H9 (cell line): ENCODE results near the gene MINDY4. TPM values are rescaled to one million over a fixed set of nuclear protein-coding genes. Genes with fewer than 3 reads are reported as not detected.

Experiments
- DNase-seq: peaks from one replicate; pipeline ENCODE4 v3.0.0-alpha.2; 2017
- H2AFZ ChIP-seq: one replicate; pipeline ENCODE4 v1.6.1; 2013; ENCODE audit warnings: mild to moderate bottlenecking, low read length, control low read depth, moderate library complexity
- H2AK5ac ChIP-seq: 2 replicates; pipeline ENCODE4 v1.6.1; 2013; ENCODE audit warnings: low read length, control low read depth, mixed read lengths; ENCODE audit not compliant: insufficient read length
- H2BK120ac ChIP-seq: one replicate; pipeline ENCODE4 v1.6.1; 2013; ENCODE audit warnings: low read depth, mild to moderate bottlenecking, low read length, control low read depth, inconsistent platforms; ENCODE audit not compliant: poor library complexity, severe bottlenecking
- H2BK12ac ChIP-seq: 2 replicates; pipeline ENCODE4 v1.6.1; 2013; ENCODE audit warnings: low read length, control low read depth, mixed read lengths, low read depth; ENCODE audit not compliant: insufficient read length
- H2BK15ac ChIP-seq: 2 replicates; pipeline ENCODE4 v1.6.1; 2013; ENCODE audit warnings: low read depth, low read length, control low read depth
- H2BK20ac ChIP-seq: one replicate; pipeline ENCODE4 v1.6.1; 2013; ENCODE audit warnings: low read depth, mild to moderate bottlenecking, low read length, control low read depth, inconsistent platforms; ENCODE audit not compliant: poor library complexity, severe bottlenecking
- H2BK5ac ChIP-seq: 2 replicates; pipeline ENCODE4 v1.6.1; 2013; ENCODE audit warnings: low read length, control low read depth, mixed read lengths; ENCODE audit not compliant: insufficient read length
- H3K14ac ChIP-seq: 2 replicates; pipeline ENCODE4 v1.6.1; 2013; ENCODE audit warnings: low read length, control low read depth; ENCODE audit not compliant: insufficient read depth
- H3K18ac ChIP-seq: 2 replicates; pipeline ENCODE4 v1.6.1; 2013; ENCODE audit warnings: low read depth, mild to moderate bottlenecking, mixed read lengths, low read length, control low read depth; ENCODE audit not compliant: insufficient read length
- H3K23ac ChIP-seq: 2 replicates; pipeline ENCODE4 v1.6.1; 2013; ENCODE audit warnings: low read length, control low read depth, mixed read lengths, low read depth; ENCODE audit not compliant: insufficient read length
- H3K23me2 ChIP-seq: 2 replicates; pipeline ENCODE4 v1.6.1; 2013; ENCODE audit warnings: low read depth, mild to moderate bottlenecking, mixed read lengths, low read length, control low read depth; ENCODE audit not compliant: insufficient read length, poor library complexity, severe bottlenecking
- H3K27ac ChIP-seq: 2 replicates; pipeline ENCODE4 v1.5.1; 2013; ENCODE audit warnings: low read length, control low read depth, mixed read lengths, low read depth; ENCODE audit not compliant: insufficient read length
- H3K27me3 ChIP-seq: 2 replicates; pipeline ENCODE4 v1.6.1; 2013; ENCODE audit warnings: low read length, control low read depth, inconsistent platforms; ENCODE audit not compliant: insufficient read depth
- H3K4ac ChIP-seq: 2 replicates; pipeline ENCODE4 v1.6.1; 2013; ENCODE audit warnings: low read depth, mild to moderate bottlenecking, control low read depth, inconsistent platforms, low read length, moderate library complexity
- H3K4me1 ChIP-seq: 2 replicates; pipeline ENCODE4 v1.6.1; 2013; ENCODE audit warnings: low read length, control low read depth, inconsistent platforms; ENCODE audit not compliant: insufficient read depth
- H3K4me2 ChIP-seq: 2 replicates; pipeline ENCODE4 v1.6.1; 2013; ENCODE audit warnings: low read length, control low read depth, mixed read lengths; ENCODE audit not compliant: insufficient read length, insufficient read depth
- H3K56ac ChIP-seq: 2 replicates; pipeline ENCODE4 v1.6.1; 2013; ENCODE audit warnings: low read depth, mild to moderate bottlenecking, mixed read lengths, low read length, control low read depth; ENCODE audit not compliant: insufficient read length
- H3K79me1 ChIP-seq: 2 replicates; pipeline ENCODE4 v1.6.1; 2013; ENCODE audit warnings: low read depth, mild to moderate bottlenecking, moderate library complexity, low read length, control low read depth, inconsistent platforms; ENCODE audit not compliant: insufficient read depth, poor library complexity, severe bottlenecking
- H3K79me2 ChIP-seq: 2 replicates; pipeline ENCODE4 v1.6.1; 2013; ENCODE audit warnings: low read length, control low read depth, inconsistent platforms; ENCODE audit not compliant: insufficient read depth
- H3K9ac ChIP-seq: 2 replicates; pipeline ENCODE4 v1.6.1; 2013; ENCODE audit warnings: low read length, control low read depth, mixed read lengths; ENCODE audit not compliant: insufficient read length; ENCODE audit errors: extremely low read depth
- H3K9me3 ChIP-seq: one replicate; pipeline ENCODE4 v1.6.1; 2013; ENCODE audit warnings: low read depth, low read length, inconsistent platforms; ENCODE audit not compliant: control insufficient read depth
- H3T11ph ChIP-seq: one replicate; pipeline ENCODE4 v1.6.1; 2013; ENCODE audit warnings: mild to moderate bottlenecking, low read length, control low read depth, inconsistent platforms
- H4K20me1 ChIP-seq: one replicate; pipeline ENCODE4 v1.6.1; 2013; ENCODE audit not compliant: control insufficient read depth, insufficient read length, insufficient read depth
- H4K5ac ChIP-seq: 2 replicates; pipeline ENCODE4 v1.6.1; 2013; ENCODE audit warnings: low read depth, mild to moderate bottlenecking, mixed read lengths, low read length, control low read depth; ENCODE audit not compliant: insufficient read length
- H4K8ac ChIP-seq: replicated peaks from 2 replicates; pipeline ENCODE4 v1.6.1; 2013; ENCODE audit warnings: low read length, control low read depth, mixed read lengths, low read depth; ENCODE audit not compliant: insufficient read length
- H4K91ac ChIP-seq: 2 replicates; pipeline ENCODE4 v1.6.1; 2013; ENCODE audit warnings: low read depth, mild to moderate bottlenecking, moderate library complexity, mixed read lengths, low read length, control low read depth; ENCODE audit not compliant: insufficient read length
- H3K27ac Mint-ChIP-seq, 3 experiments: 2 replicates in 2 of 3; 3 replicates in 1 of 3; pipeline ENCODE4 v1.8.0; 2020 to 2021; ENCODE audit warnings: mixed read lengths in 3 of 3, mild to moderate bottlenecking in 1 of 3, moderate library complexity in 1 of 3
- H3K27me3 Mint-ChIP-seq: 2 replicates; pipeline ENCODE4 v1.8.0; 2021; ENCODE audit warnings: low read depth, mild to moderate bottlenecking, moderate library complexity, mixed read lengths
- H3K36me3 Mint-ChIP-seq, 3 experiments: 2 replicates in 2 of 3; 3 replicates in 1 of 3; pipeline ENCODE4 v1.8.0; 2020 to 2021; ENCODE audit warnings: low read depth in 3 of 3, mixed read lengths in 3 of 3; ENCODE audit not compliant: insufficient read depth in 1 of 3
- H3K4me1 Mint-ChIP-seq, 2 experiments: 2 replicates each; pipeline ENCODE4 v1.8.0; 2020; ENCODE audit warnings: mixed read lengths in 2 of 2
- H3K4me3 Mint-ChIP-seq, 2 experiments: 2 replicates in 1 of 2; 3 replicates in 1 of 2; pipeline ENCODE4 v1.8.0; 2020 to 2021; ENCODE audit warnings: mild to moderate bottlenecking in 2 of 2, mixed read lengths in 2 of 2, moderate library complexity in 1 of 2
- H3K9me3 Mint-ChIP-seq, 2 experiments: 2 replicates in 1 of 2; 3 replicates in 1 of 2; pipeline ENCODE4 v1.8.0; 2020; ENCODE audit warnings: mild to moderate bottlenecking in 2 of 2, mixed read lengths in 2 of 2, moderate library complexity in 1 of 2
- whole genome bisulfite sequencing: extraction: QIAGEN DNeasy Blood & Tissue Kit; methylation state at CpG from one replicate; pipeline ENCODE4 v1.1.7; 2013; ENCODE audit warnings: missing lambda C conversion rate, low lambda C conversion rate, mixed read lengths; ENCODE audit not compliant: insufficient read length; ENCODE audit errors: extremely low coverage; 5-methylcytosine and 5-hydroxymethylcytosine counted together
- total RNA-seq: library from RNA; stranded (reverse); gene quantifications from 2 replicates; pipeline ENCODE4 v1.2.1, GENCODE V29; 2021
- TF ChIP-seq, protein P1 (sequence below): fragments of 200-600 bp; sonication (generic); conservative IDR thresholded peaks from 3 replicates; pipeline ENCODE4 v1.8.0; 2021; ENCODE audit warnings: antibody characterized with exemption, mild to moderate bottlenecking

Gene MINDY4
- total RNA-seq, 1 experiment from 2014 or later, result 3.1 TPM

DNA sequence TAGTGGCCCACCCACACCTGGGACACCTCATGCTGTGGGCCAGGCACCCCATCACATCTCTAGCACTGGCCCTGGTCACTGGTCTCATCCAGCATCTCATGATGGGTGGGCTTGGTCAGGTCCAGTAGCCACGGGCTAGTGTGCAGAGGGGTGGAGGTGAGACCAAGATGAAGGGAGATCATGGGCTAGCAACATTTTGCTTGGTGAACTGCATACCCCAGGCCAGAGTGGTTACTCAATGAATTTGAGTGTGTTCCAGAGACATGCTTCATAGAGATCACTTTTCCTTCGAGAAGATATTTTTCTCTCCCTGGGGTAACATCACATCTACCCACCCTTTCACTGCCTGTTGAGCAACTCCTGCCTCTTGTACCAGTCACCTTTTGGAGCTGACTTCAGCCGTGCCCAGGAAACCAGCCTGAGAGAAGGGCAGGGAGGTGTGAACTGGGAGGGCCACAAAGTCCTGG lies 44.2 kb downstream of the MINDY4 start:
- Histone ChIP-seq H3T11ph (no peak overlapping the region), H3K14ac (no peak overlapping the region; the same call in 1 of the 2 replicates), H3K79me2 (no peaks in the 10 kb centered on the region), H4K20me1 (no peaks in the 10 kb centered on the region), H2BK5ac (no peak overlapping the region), H3K18ac (no peak overlapping the region), H2BK120ac (no peak overlapping the region), H3K9ac (no peak overlapping the region), H2AK5ac (no peak overlapping the region), H4K5ac (no peak overlapping the region), H3K4me2 (no peak overlapping the region), H3K56ac (no peak overlapping the region), H3K79me1 (no peaks in the 10 kb centered on the region), H2AFZ (no peak overlapping the region), H3K27me3 (no peaks in the 10 kb centered on the region), H4K8ac (no peak overlapping the region), H3K23me2 (no peaks in the 10 kb centered on the region), H3K4me1 (no peaks in the 10 kb centered on the region), H3K9me3 (no peaks in the 10 kb centered on the region), H3K4ac (no peak overlapping the region), H2BK20ac (no peak overlapping the region), H3K23ac (no peak overlapping the region), H3K27ac (no peak overlapping the region), H2BK12ac (no peak overlapping the region), H4K91ac (no peak overlapping the region), H2BK15ac (no peak overlapping the region)
- no peak for DNase-seq
- no peaks in the 10 kb centered on the region for H3K9me3 Mint-ChIP-seq
- TF ChIP-seq, protein P1, sequence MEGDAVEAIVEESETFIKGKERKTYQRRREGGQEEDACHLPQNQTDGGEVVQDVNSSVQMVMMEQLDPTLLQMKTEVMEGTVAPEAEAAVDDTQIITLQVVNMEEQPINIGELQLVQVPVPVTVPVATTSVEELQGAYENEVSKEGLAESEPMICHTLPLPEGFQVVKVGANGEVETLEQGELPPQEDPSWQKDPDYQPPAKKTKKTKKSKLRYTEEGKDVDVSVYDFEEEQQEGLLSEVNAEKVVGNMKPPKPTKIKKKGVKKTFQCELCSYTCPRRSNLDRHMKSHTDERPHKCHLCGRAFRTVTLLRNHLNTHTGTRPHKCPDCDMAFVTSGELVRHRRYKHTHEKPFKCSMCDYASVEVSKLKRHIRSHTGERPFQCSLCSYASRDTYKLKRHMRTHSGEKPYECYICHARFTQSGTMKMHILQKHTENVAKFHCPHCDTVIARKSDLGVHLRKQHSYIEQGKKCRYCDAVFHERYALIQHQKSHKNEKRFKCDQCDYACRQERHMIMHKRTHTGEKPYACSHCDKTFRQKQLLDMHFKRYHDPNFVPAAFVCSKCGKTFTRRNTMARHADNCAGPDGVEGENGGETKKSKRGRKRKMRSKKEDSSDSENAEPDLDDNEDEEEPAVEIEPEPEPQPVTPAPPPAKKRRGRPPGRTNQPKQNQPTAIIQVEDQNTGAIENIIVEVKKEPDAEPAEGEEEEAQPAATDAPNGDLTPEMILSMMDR, result no peak
- H3K27ac Mint-ChIP-seq, result no peak overlapping the region; a peak in 1 of 7 replicates
- H3K27me3 Mint-ChIP-seq, result peaks cover 5% of the 10 kb centered on the region
- H3K4me1 Mint-ChIP-seq, result peaks cover 6 to 11% of the 10 kb centered on the region in 2 experiments; a peak in 3 of 4 replicates
- no peak overlapping the region for H3K4me3 Mint-ChIP-seq
- WGBS, result no CpG with 5 or more reads among the region's 3 CpGs
- H3K36me3 Mint-ChIP-seq, result no peaks in the 10 kb centered on the region; a peak in 1 of 7 replicates
